H1 (cell line): ENCODE results near the gene C6orf52. TPM values are rescaled to one million over a fixed set of nuclear protein-coding genes. Genes with fewer than 3 reads are reported as not detected.

Source experiments
- CEBPB ChIP-seq: IDR thresholded peaks from 2 replicates; pipeline ENCODE4 v1.6.1; 2012; ENCODE audit warnings: low read depth, low read length
- RBBP5 ChIP-seq: IDR thresholded peaks from 2 replicates; pipeline ENCODE4 v1.7.1; 2012; ENCODE audit warnings: low read depth, mild to moderate bottlenecking, inconsistent platforms, low read length, moderate library complexity, borderline replicate concordance
- TBP ChIP-seq: IDR thresholded peaks from 2 replicates; pipeline ENCODE4 v1.6.1; 2011; ENCODE audit warnings: low read depth, low read length, improper control_type of control experiment
- polyA plus RNA-seq, 7 experiments: library from polyadenylated mRNA; depleted of rRNA in 3 of 7; stranded (reverse) in 5 of 7; unstranded in 2 of 7; fragments of >200 nt in 5 of 7; fragments of 200-250 nt in 2 of 7; gene quantifications; 1 replicate in 5 of 7; 2 replicates in 1 of 7; 4 replicates in 1 of 7; pipeline versions ENCODE4 v1.2.1 to v1.2.3, GENCODE V29; 2011 to 2013; ENCODE audit warnings: missing spikeins in 2 of 7, mixed read lengths in 2 of 7
- total RNA-seq: library from RNA; stranded (reverse); fragmentation: NEBNext Ultra II Directional; extraction: Animal tissue kit (Norgen Biotek cat#: 25700); gene quantifications from 2 replicates; pipeline ENCODE4 v1.2.1, GENCODE V29; 2021

C6orf52 gene
- total and polyA plus RNA-seq, 2 of the 8 experiments (the other 6 are each of a cell fraction or from before 2014, with no cell fraction given): 1.5 to 3.1 TPM

GRCh38 chr6:10640412-10640811 is 54.0 kb downstream of the C6orf52 start (continued):
- TF ChIP-seq CEBPB (no peak), RBBP5 (no peak), TBP (no peak)
